Endodermal cell (in vitro differentiated cells): ENCODE data around the gene CLSTN2. TPM values are rescaled to one million over a fixed set of nuclear protein-coding genes. Genes with fewer than 3 reads are reported as not detected.
A peak's percentile ranks its signal among the peaks of the same experiment; 100 is the strongest.

Source experiments
- DNase-seq: peaks from one replicate; pipeline ENCODE4 v3.0.0-alpha.2; 2017
- H3K27ac ChIP-seq: 2 replicates; pipeline ENCODE4 v1.5.1; 2013; ENCODE audit warnings: mild to moderate bottlenecking, low read depth, low read length, moderate library complexity
- H3K27me3 ChIP-seq: 2 replicates; pipeline ENCODE4 v1.6.1; 2013; ENCODE audit warnings: mild to moderate bottlenecking, low read length, moderate library complexity; ENCODE audit not compliant: insufficient read depth, control insufficient read depth, poor library complexity, severe bottlenecking
- H3K36me3 ChIP-seq: 2 replicates; pipeline ENCODE4 v1.7.0; 2013; ENCODE audit warnings: mild to moderate bottlenecking, low read length, moderate library complexity; ENCODE audit not compliant: control insufficient read depth, insufficient read depth
- H3K4me1 ChIP-seq: one replicate; pipeline ENCODE4 v1.7.0; 2013; ENCODE audit warnings: low read length; ENCODE audit not compliant: control insufficient read depth, insufficient read depth
- H3K4me3 ChIP-seq: 2 replicates; pipeline ENCODE4 v1.5.1; 2013; ENCODE audit warnings: mild to moderate bottlenecking, low read length, moderate library complexity
- H3K9ac ChIP-seq: 2 replicates; pipeline ENCODE4 v1.6.1; 2013; ENCODE audit warnings: mild to moderate bottlenecking, low read length, moderate library complexity; ENCODE audit not compliant: poor library complexity, severe bottlenecking; ENCODE audit errors: extremely low read depth
- H3K9me3 ChIP-seq: 2 replicates; pipeline ENCODE4 v1.6.1; 2013; ENCODE audit warnings: mild to moderate bottlenecking, low read length, moderate library complexity; ENCODE audit not compliant: control insufficient read depth
- H3K27ac Mint-ChIP-seq: 2 replicates; pipeline ENCODE4 v1.8.0; 2020; ENCODE audit warnings: mixed read lengths
- H3K27me3 Mint-ChIP-seq: 2 replicates; pipeline ENCODE4 v1.8.0; 2021; ENCODE audit warnings: mild to moderate bottlenecking, mixed read lengths; ENCODE audit not compliant: insufficient read depth
- H3K36me3 Mint-ChIP-seq: 2 replicates; pipeline ENCODE4 v1.8.0; 2020; ENCODE audit warnings: low read depth, mixed read lengths
- H3K4me1 Mint-ChIP-seq: 2 replicates; pipeline ENCODE4 v1.8.0; 2020; ENCODE audit warnings: mixed read lengths
- H3K4me3 Mint-ChIP-seq: 2 replicates; pipeline ENCODE4 v1.8.0; 2020; ENCODE audit warnings: mild to moderate bottlenecking, moderate library complexity, mixed read lengths
- H3K9me3 Mint-ChIP-seq: 2 replicates; pipeline ENCODE4 v1.8.0; 2020; ENCODE audit warnings: mild to moderate bottlenecking, mixed read lengths
- CTCF ChIP-seq: fragments of 200-600 bp; sonication (generic); conservative IDR thresholded peaks from 2 replicates; pipeline ENCODE4 v1.5.0; 2021; ENCODE audit warnings: antibody characterized with exemption, mild to moderate bottlenecking
- WGBS, 2 experiments: methylation state at CpG; one replicate each; pipeline versions ENCODE4 v1.1.5 to v1.1.7; 2013; ENCODE audit warnings: missing lambda C conversion rate in 2 of 2, mixed read lengths in 1 of 2; ENCODE audit not compliant: insufficient coverage in 1 of 2, insufficient read length in 1 of 2; 5-methylcytosine and 5-hydroxymethylcytosine counted together
- total RNA-seq, 2 donors: library from RNA; stranded (reverse); fragmentation: NEBNext Ultra II Directional in 1 of 2; extraction: Animal tissue kit (Norgen Biotek cat#: 25700) in 1 of 2; gene quantifications; 2 replicates in 1 of 2; 3 replicates in 1 of 2; pipeline ENCODE4 v1.2.1, GENCODE V29; 2021

Gene CLSTN2
- total RNA-seq, 2 donors from 2014 or later: 0.13 to 0.42 TPM

GRCh38 chr3:140360332-140360731 is 425.3 kb downstream of the CLSTN2 start:
- WGBS, 2 experiments: 21% methylated on average over 1 of the region's 1 CpG; no CpG with 5 or more reads in 1 of the 2 experiments
- Mint-ChIP-seq H3K27me3 (no peaks in the 10 kb centered on the region), H3K9me3 (no peaks in the 10 kb centered on the region), H3K27ac (no peak overlapping the region), H3K4me3 (no peak overlapping the region), H3K4me1 (peaks cover 10% of the 10 kb centered on the region), H3K36me3 (no peaks in the 10 kb centered on the region)
- TF ChIP-seq CTCF: peak; percentile 45
- Histone ChIP-seq H3K4me1 (peaks cover 13% of the 10 kb centered on the region), H3K27me3 (no peaks in the 10 kb centered on the region), H3K9ac (no peak overlapping the region), H3K27ac (no peak overlapping the region), H3K36me3 (no peaks in the 10 kb centered on the region), H3K4me3 (no peak overlapping the region), H3K9me3 (no peaks in the 10 kb centered on the region)
- no peak for DNase-seq

- Mint-ChIP-seq H3K4me3 (no peak overlapping the region), H3K36me3 (no peaks in the 10 kb centered on the region), H3K27me3 (no peaks in the 10 kb centered on the region), H3K9me3 (no peaks in the 10 kb centered on the region), H3K4me1 (peaks cover 7% of the 10 kb centered on the region), H3K27ac (no peak overlapping the region)
- Histone ChIP-seq H3K4me3 (no peak overlapping the region), H3K27me3 (no peaks in the 10 kb centered on the region), H3K9me3 (no peaks in the 10 kb centered on the region), H3K4me1 (peaks cover 7% of the 10 kb centered on the region), H3K36me3 (no peaks in the 10 kb centered on the region), H3K9ac (no peak overlapping the region), H3K27ac (no peak overlapping the region)
- no peak for TF ChIP-seq CTCF
- DNase-seq: no peak
- 88 to 100% methylated on average over 5 to 6 of the region's 6 CpGs for WGBS, 2 experiments
Measured at GRCh38 chr3:140363801-140364200, 428.8 kb downstream of the CLSTN2 start.

GRCh38 chr3:140365872-140366697 is 431.1 kb downstream of the CLSTN2 start:
- Histone ChIP-seq H3K27me3 (no peaks in the 10 kb centered on the region), H3K36me3 (no peaks in the 10 kb centered on the region), H3K4me3 (no peak overlapping the region), H3K27ac (no peak overlapping the region), H3K4me1 (no peaks in the 10 kb centered on the region), H3K9ac (no peak overlapping the region), H3K9me3 (no peaks in the 10 kb centered on the region)
- Mint-ChIP-seq H3K4me3 (no peak overlapping the region), H3K27me3 (no peaks in the 10 kb centered on the region), H3K36me3 (no peaks in the 10 kb centered on the region), H3K9me3 (no peaks in the 10 kb centered on the region), H3K27ac (no peak overlapping the region), H3K4me1 (peaks cover 9% of the 10 kb centered on the region)
- WGBS, 2 experiments: 92 to 96% methylated on average over 5 to 9 of the region's 9 CpGs
- DNase-seq: no peak
- TF ChIP-seq CTCF: no peak
